ENCODE measurements around the gene LRRN3.

DNA sequence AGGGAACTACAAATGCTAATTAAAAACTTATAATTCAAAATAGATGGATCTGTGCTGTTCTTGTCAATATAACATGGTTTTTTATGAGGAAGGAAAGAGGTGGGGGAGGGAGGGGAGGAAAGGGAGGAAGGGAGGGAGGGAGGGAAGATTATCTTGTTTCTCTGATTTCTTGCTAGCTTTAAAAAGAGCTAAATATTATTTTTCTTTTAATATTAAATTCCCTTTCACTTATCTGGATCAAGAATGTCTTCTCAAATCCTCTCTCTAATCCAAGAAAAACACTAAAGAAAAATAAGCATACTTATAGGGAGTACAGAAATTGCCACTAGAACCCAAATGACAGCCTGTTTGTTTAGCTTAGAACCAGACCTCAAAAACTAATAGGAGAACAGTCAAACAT is 55.2 kb downstream of the LRRN3 start:
- TF ChIP-seq, protein P1, sequence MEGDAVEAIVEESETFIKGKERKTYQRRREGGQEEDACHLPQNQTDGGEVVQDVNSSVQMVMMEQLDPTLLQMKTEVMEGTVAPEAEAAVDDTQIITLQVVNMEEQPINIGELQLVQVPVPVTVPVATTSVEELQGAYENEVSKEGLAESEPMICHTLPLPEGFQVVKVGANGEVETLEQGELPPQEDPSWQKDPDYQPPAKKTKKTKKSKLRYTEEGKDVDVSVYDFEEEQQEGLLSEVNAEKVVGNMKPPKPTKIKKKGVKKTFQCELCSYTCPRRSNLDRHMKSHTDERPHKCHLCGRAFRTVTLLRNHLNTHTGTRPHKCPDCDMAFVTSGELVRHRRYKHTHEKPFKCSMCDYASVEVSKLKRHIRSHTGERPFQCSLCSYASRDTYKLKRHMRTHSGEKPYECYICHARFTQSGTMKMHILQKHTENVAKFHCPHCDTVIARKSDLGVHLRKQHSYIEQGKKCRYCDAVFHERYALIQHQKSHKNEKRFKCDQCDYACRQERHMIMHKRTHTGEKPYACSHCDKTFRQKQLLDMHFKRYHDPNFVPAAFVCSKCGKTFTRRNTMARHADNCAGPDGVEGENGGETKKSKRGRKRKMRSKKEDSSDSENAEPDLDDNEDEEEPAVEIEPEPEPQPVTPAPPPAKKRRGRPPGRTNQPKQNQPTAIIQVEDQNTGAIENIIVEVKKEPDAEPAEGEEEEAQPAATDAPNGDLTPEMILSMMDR (conservative IDR thresholded peaks at IDR 0.05; ENCODE audit: low read length): no peak
- no peak for TF ChIP-seq EZH2phosphoT487 (IDR thresholded peaks at IDR 0.05; ENCODE audit: borderline replicate concordance)
